A549 (cell line): Measurements from ENCODE around the gene PRR3.
"Not testable (repeated sequence)": the region's sequence is repeated elsewhere in the genome, so short reads cannot be mapped to it uniquely, and the experiment has no call there.

Source experiments
- CTCF ChIP-seq: fragments of >200 bp; sonication (Bioruptor Twin); formaldehyde crosslinking; IDR thresholded peaks from 3 replicates; pipeline ENCODE4 v1.5.1; 2016
- FOXS1 ChIP-seq: fragments of 250-450 bp; sonication (Bioruptor Pico); IDR thresholded peaks from 2 replicates; pipeline ENCODE4 v1.5.0; 2020; ENCODE audit warnings: mild to moderate bottlenecking, moderate library complexity

GRCh38 chr6:30521082-30521481 lies 36.0 kb upstream of the PRR3 start:
- TF ChIP-seq CTCF, FOXS1: not testable (repeated sequence)
